Keratinocyte (primary cell): ENCODE data around the gene RRP8. TPM values are rescaled to one million over a fixed set of nuclear protein-coding genes. Genes with fewer than 3 reads are reported as not detected.

ENCODE experiments used
- DNase-seq: peaks from one replicate; pipeline ENCODE4 v3.0.0-alpha.2; 2011; ENCODE audit warnings: low read depth, missing footprints, low spot score
- FAIRE-seq: peaks from 2 replicates; lab custom pipeline; 2011; peaks lifted over from hg19 to GRCh38; lab: Jason Lieb, UNC
- H2AFZ ChIP-seq: 2 replicates; pipeline ENCODE4 v1.6.0; 2012; ENCODE audit warnings: low read length, control low read depth, inconsistent platforms; ENCODE audit not compliant: control insufficient read depth
- H3K27ac ChIP-seq: 2 replicates; pipeline ENCODE4 v1.5.1; 2011; ENCODE audit warnings: low read length; ENCODE audit not compliant: control insufficient read depth, insufficient read depth
- H3K27me3 ChIP-seq: 3 replicates; pipeline ENCODE4 v1.6.0; 2011; ENCODE audit warnings: low read length; ENCODE audit not compliant: control insufficient read depth, insufficient read depth; ENCODE audit errors: extremely low read depth
- H3K36me3 ChIP-seq, 2 experiments: 2 replicates in 1 of 2; 3 replicates in 1 of 2; pipeline ENCODE4 v1.5.1; 2011; ENCODE audit warnings: low read length in 2 of 2, mild to moderate bottlenecking in 1 of 2; ENCODE audit not compliant: control insufficient read depth in 2 of 2, insufficient read depth in 2 of 2; ENCODE audit errors: extremely low read depth in 1 of 2
- H3K4me1 ChIP-seq: 3 replicates; pipeline ENCODE4 v1.5.1; 2011; ENCODE audit warnings: low read length; ENCODE audit not compliant: control insufficient read depth, insufficient read depth; ENCODE audit errors: extremely low read depth
- H3K4me2 ChIP-seq: 3 replicates; pipeline ENCODE4 v1.6.0; 2011; ENCODE audit warnings: low read depth, low read length; ENCODE audit not compliant: control insufficient read depth, insufficient read depth; ENCODE audit errors: extremely low read depth
- H3K4me3 ChIP-seq, 3 experiments: fragments of 200-600 bp in 1 of 3; sonication (generic) in 1 of 3; 2 replicates in 2 of 3; 3 replicates in 1 of 3; pipeline ENCODE4 v1.5.1; 2011 to 2016; ENCODE audit warnings: low read length in 3 of 3, mild to moderate bottlenecking in 3 of 3, control low read depth in 2 of 3, inconsistent platforms in 1 of 3, low read depth in 1 of 3, mixed read lengths in 1 of 3, mixed run types in 1 of 3, moderate library complexity in 1 of 3; ENCODE audit not compliant: control insufficient read depth in 2 of 3, insufficient read depth in 2 of 3; ENCODE audit errors: extremely low read depth in 1 of 3
- H3K79me2 ChIP-seq: 2 replicates; pipeline ENCODE4 v1.6.0; 2012; ENCODE audit warnings: low read length; ENCODE audit not compliant: control insufficient read depth, insufficient read depth
- H3K9ac ChIP-seq: 3 replicates; pipeline ENCODE4 v1.6.0; 2011; ENCODE audit warnings: low read length; ENCODE audit not compliant: control insufficient read depth, insufficient read depth; ENCODE audit errors: extremely low read depth
- H3K9me1 ChIP-seq: 3 replicates; pipeline ENCODE4 v1.6.0; 2011; ENCODE audit warnings: low read length; ENCODE audit not compliant: control insufficient read depth, insufficient read depth; ENCODE audit errors: extremely low read depth
- H3K9me3 ChIP-seq: 2 replicates; pipeline ENCODE4 v1.5.1; 2012; ENCODE audit warnings: low read depth, low read length; ENCODE audit not compliant: control insufficient read depth
- H4K20me1 ChIP-seq: 3 replicates; pipeline ENCODE4 v1.6.0; 2011; ENCODE audit warnings: low read length; ENCODE audit not compliant: control insufficient read depth, insufficient read depth; ENCODE audit errors: extremely low read depth
- CTCF ChIP-seq, 3 experiments: IDR thresholded peaks in 1 of 3; conservative IDR thresholded peaks in 1 of 3; optimal IDR thresholded peaks in 1 of 3; 2 replicates in 2 of 3; 3 replicates in 1 of 3; pipeline versions ENCODE3 to v1.5.1; 2011; ENCODE audit warnings: low read length in 3 of 3, mild to moderate bottlenecking in 3 of 3, moderate library complexity in 2 of 3, control low read depth in 1 of 3, inconsistent platforms in 1 of 3; ENCODE audit not compliant: insufficient read depth in 2 of 3; ENCODE audit errors: extremely low read depth in 1 of 3
- EZH2 ChIP-seq: IDR thresholded peaks from one replicate; pipeline ENCODE4 v1.6.1; 2012; ENCODE audit warnings: inconsistent platforms, mild to moderate bottlenecking, low read length, moderate library complexity
- dilution Hi-C: fragments of 300-500 bp; cut with MboI; formaldehyde crosslinking; loops from one replicate; pipeline ENCODE4 v1.7.0; 2020; ENCODE audit warnings: low sequenced_read_pairs; ENCODE audit not compliant: extremely low pct_ligation_motif_present
- polyA plus RNA-seq, 5 experiments: library from polyadenylated mRNA; depleted of rRNA in 3 of 5; stranded (reverse) in 3 of 5; stranded (forward) in 1 of 5; unstranded in 1 of 5; fragments of >200 nt; gene quantifications; 1 replicate in 1 of 5; 2 replicates in 3 of 5; 3 replicates in 1 of 5; pipeline versions ENCODE4 v1.2.1 to v1.2.3, GENCODE V29; 2011 to 2012; ENCODE audit warnings: missing spikeins in 2 of 5, low read depth in 1 of 5, low replicate concordance in 1 of 5

Gene RRP8
- polyA plus RNA-seq, 1 donor (not counting 4 experiments of a cell fraction or from before 2014, with no cell fraction given): 15.0 TPM

- Histone ChIP-seq H3K4me1 (peaks cover 12% of the 10 kb centered on the region), H3K9ac (no peak overlapping the region), H3K9me3 (no peaks in the 10 kb centered on the region), H3K27me3 (no peaks in the 10 kb centered on the region), H3K4me2 (no peak overlapping the region), H4K20me1 (no peaks in the 10 kb centered on the region), H3K27ac (no peak overlapping the region), H3K9me1 (no peaks in the 10 kb centered on the region), H3K4me3 (no peak overlapping the region), H2AFZ (no peak overlapping the region), H3K36me3 (peaks cover 12 to 13% of the 10 kb centered on the region in 2 experiments), H3K79me2 (peaks cover 4% of the 10 kb centered on the region)
- no peak for DNase-seq
- no peak for FAIRE-seq
- TF ChIP-seq EZH2 (no peak), CTCF (optimal IDR thresholded peaks at IDR 0.05 in 1 of 3, IDR thresholded peaks at IDR 0.05 in 1 of 3, conservative IDR thresholded peaks at IDR 0.05 in 1 of 3; ENCODE audit: extremely low read depth in 1 of 3, insufficient read depth in 2 of 3, low read length in 3 of 3) (no peak)
- dilution Hi-C loops: no loop called here
Measured at GRCh38 chr11:6620636-6621035, 17.2 kb upstream of the RRP8 start.

- DNase-seq (peak; percentile 74), FAIRE-seq (peak; percentile 97)
- dilution Hi-C loops: no loop called here
- Histone ChIP-seq H4K20me1 (no peaks in the 10 kb centered on the region), H3K27ac (peak within 1 kb of the TSS; percentile 85), H3K9me1 (no peaks in the 10 kb centered on the region), H3K9me3 (no peaks in the 10 kb centered on the region), H3K4me2 (peak within 1 kb of the TSS; percentile 94), H3K27me3 (no peaks in the 10 kb centered on the region), H3K36me3 (peaks cover 22 to 23% of the 10 kb centered on the region in 2 experiments), H2AFZ (peak within 1 kb of the TSS; percentile 56), H3K4me3 (peak within 1 kb of the TSS; percentile 80 to 97 (median 82)), H3K9ac (peak within 1 kb of the TSS; percentile 87), H3K4me1 (peaks cover 12% of the 10 kb centered on the region), H3K79me2 (peaks cover 4% of the 10 kb centered on the region)
- TF ChIP-seq CTCF (optimal IDR thresholded peaks at IDR 0.05 in 1 of 3, IDR thresholded peaks at IDR 0.05 in 1 of 3, conservative IDR thresholded peaks at IDR 0.05 in 1 of 3; ENCODE audit: extremely low read depth in 1 of 3, insufficient read depth in 2 of 3, low read length in 3 of 3) (peak in 1 of 3 experiments; percentile 3), EZH2 (no peak)
Measured at GRCh38 chr11:6619004-6619745, 15.8 kb upstream of the RRP8 start, which contains the start of gene TPP1. Gene TPP1, minus strand, starts transcription at chr11:6619422. Its CDS starts 22 bp downstream, at chr11:6619400.
